Naive B cell (primary cell): ENCODE data around the gene TSEN54. TPM values are rescaled to one million over a fixed set of nuclear protein-coding genes. Genes with fewer than 3 reads are reported as not detected.
"Not testable (repeated sequence)": the region's sequence is repeated elsewhere in the genome, so short reads cannot be mapped to it uniquely, and the experiment has no call there.

Source experiments
- ATAC-seq, 2 donors: fragments of 150-1000 bp; cut with Tn5 transposase; 2 replicates each; pipeline ENCODE4 v1.10.0; 2021; ENCODE audit warnings: low read depth in 2 of 2, mild to moderate bottlenecking in 2 of 2, moderate library complexity in 2 of 2
- DNase-seq: peaks from one replicate; pipeline ENCODE4 v3.0.0; 2022
- H3K27ac Mint-ChIP-seq, 6 donors: one replicate each; pipeline ENCODE4 v1.8.0; 2020 to 2022; ENCODE audit warnings: mild to moderate bottlenecking in 6 of 6, mixed read lengths in 6 of 6, moderate library complexity in 5 of 6, inconsistent platforms in 2 of 6
- H3K27me3 Mint-ChIP-seq, 3 donors: one replicate each; pipeline ENCODE4 v1.8.0; 2021 to 2022; ENCODE audit warnings: mixed read lengths in 3 of 3, mild to moderate bottlenecking in 1 of 3
- H3K36me3 Mint-ChIP-seq, 2 donors: one replicate each; pipeline ENCODE4 v1.8.0; 2020 to 2022; ENCODE audit warnings: mixed read lengths in 2 of 2, inconsistent platforms in 1 of 2, mild to moderate bottlenecking in 1 of 2
- H3K4me1 Mint-ChIP-seq, 3 donors: one replicate each; pipeline ENCODE4 v1.8.0; 2020 to 2022; ENCODE audit warnings: mixed read lengths in 3 of 3, inconsistent platforms in 1 of 3, mild to moderate bottlenecking in 1 of 3, moderate library complexity in 1 of 3
- H3K4me3 Mint-ChIP-seq, 8 donors: one replicate each; pipeline ENCODE4 v1.8.0; 2020 to 2022; ENCODE audit warnings: mild to moderate bottlenecking in 8 of 8, mixed read lengths in 8 of 8, moderate library complexity in 8 of 8, inconsistent platforms in 2 of 8
- H3K9me3 Mint-ChIP-seq, 7 donors: one replicate each; pipeline ENCODE4 v1.8.0; 2020 to 2022; ENCODE audit warnings: mixed read lengths in 7 of 7, mild to moderate bottlenecking in 5 of 7, inconsistent platforms in 2 of 7, moderate library complexity in 1 of 7
- polyA plus RNA-seq, 6 donors: library from polyadenylated mRNA; unstranded; fragments of 300-500 nt; fragmentation: Illumina TruSeq; gene quantifications; one replicate each; pipeline ENCODE4 v1.2.3, GENCODE V29; 2021; ENCODE audit warnings: low read depth in 6 of 6

Gene TSEN54
- polyA plus RNA-seq, result 10 to 100 TPM; 18.3 to 42.3 (median 23.7) TPM

DNA sequence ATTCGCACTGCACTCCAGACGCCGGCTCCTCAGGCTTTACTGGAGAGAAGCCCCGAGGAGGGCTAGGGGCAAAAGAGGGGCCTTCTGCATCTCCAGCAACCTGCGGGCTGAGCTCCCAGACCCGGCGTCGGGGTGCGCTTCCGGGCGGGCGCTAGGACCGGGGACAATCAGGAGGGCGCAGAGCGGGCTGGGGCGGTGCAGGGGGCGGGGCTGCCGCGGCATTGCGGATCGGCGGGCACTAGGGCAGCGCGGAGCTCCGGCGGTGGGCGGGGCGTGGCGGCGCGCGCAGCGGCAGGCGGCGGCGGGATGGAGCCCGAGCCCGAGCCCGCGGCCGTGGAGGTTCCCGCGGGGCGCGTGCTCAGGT is at the start of gene TSEN54:
TSEN54 (plus strand) TSS at position 274 of the 364 bp plus-strand sequence; CDS start at position 307, 33 bp downstream.
- H3K27ac Mint-ChIP-seq, result peak within 1 kb of the TSS in 3 of 6 donors; percentile 24 to 79 (median 44)
- ATAC-seq, result peak; percentile 85 to 86

DNA sequence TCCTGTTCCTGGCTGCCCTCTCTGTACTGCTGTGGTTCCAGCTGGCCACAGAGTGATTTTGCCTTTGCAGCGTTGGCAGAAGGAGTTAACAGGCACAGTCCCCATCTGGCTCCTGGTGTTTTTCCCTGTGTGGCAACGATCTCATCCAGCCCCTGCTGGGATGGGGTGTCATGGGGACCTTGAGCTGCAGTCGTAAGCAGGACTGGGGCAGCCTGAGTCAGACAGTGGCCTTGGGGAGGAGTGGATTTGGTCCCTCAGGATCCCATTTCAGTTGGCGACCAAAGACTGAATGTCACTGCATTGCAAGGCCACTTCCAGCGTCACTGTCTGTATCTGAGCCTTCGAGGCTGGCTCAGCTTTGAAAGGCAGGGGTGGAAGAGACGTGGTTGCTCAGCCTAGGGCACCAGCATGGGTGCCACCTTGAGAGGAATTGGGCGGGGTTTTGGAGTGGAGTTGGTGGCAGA is 48.0 kb upstream of the TSEN54 start:
- ATAC-seq (no peak), DNase-seq (no peak)
- H3K4me1 Mint-ChIP-seq, result peaks cover 7 to 32% (median 29%) of the 10 kb centered on the region in 3 donors
- H3K27me3 Mint-ChIP-seq, result no peaks in the 10 kb centered on the region
- H3K27ac Mint-ChIP-seq, result no peak overlapping the region
- peaks cover 4 to 10% of the 10 kb centered on the region in 2 donors for H3K36me3 Mint-ChIP-seq
- H3K9me3 Mint-ChIP-seq, result no peaks in the 10 kb centered on the region
- no peak overlapping the region for H3K4me3 Mint-ChIP-seq

More for the DNA sequence above, at the start of gene TSEN54:
- Mint-ChIP-seq H3K36me3 (no peaks in the 10 kb centered on the region), H3K4me1 (peaks cover 15 to 21% (median 21%) of the 10 kb centered on the region in 3 donors), H3K4me3 (peak within 1 kb of the TSS; percentile 77 to 91 (median 85)), H3K27me3 (no peaks in the 10 kb centered on the region), H3K9me3 (no peaks in the 10 kb centered on the region)
- peak; percentile 90 for DNase-seq

DNA sequence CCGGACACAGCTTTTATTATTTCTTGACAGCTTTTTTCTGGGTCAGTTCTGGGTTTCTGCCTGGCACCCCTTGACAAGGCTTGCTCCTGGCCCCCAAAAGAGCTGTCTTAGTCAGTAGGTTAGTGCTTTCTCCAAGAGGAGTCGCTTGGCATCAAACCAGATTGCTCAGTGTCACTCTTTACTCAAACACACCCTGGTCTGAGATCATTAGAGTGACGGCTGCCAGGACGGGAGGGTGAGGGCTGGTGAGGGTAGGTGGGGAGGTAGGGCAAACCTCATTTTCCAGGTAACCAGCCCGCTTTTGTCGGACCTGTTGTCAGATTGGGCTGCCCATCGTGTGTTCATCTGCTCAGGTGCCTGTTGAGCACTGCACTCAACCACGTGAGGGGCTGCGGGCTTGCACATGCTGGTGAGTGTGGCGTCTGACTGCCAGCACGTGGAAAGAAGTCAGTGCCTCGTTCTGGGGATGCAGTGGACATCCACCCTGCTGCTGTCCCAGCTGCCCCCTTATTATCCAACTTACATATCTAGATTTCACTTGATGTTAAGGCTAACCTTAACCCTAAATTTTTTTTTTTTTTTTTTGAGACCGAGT is 47.5 kb upstream of the TSEN54 start:
- H3K4me1 Mint-ChIP-seq, result peaks cover 6 to 26% (median 24%) of the 10 kb centered on the region in 3 donors
- no peak for DNase-seq
- H3K27me3 Mint-ChIP-seq, result no peaks in the 10 kb centered on the region
- ATAC-seq, result no peak
- no peak overlapping the region for H3K27ac Mint-ChIP-seq
- H3K36me3 Mint-ChIP-seq, result peaks cover 4 to 10% of the 10 kb centered on the region in 2 donors
- H3K9me3 Mint-ChIP-seq, result no peaks in the 10 kb centered on the region
- H3K4me3 Mint-ChIP-seq, result no peak overlapping the region

DNA sequence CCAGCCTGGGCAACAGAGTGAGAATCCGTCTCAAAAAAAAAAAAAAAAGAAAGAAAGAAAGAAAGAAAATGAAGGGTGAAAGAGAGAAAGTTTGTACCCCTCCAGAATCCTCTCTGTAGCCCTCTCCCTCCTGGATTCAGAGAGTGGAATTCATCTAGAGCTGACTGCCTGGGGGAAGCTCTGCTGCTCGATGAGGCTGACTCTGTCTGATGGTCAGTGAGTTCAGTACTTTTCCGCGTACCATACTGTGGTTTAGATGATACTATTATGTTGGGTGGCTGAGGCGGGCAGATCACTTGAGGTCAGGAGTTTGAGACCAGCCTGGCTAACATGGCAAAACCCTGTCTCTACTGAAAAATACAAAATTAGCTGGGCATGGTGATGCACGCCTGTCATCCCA is 45.1 kb upstream of the TSEN54 start:
- no peak overlapping the region for H3K4me3 Mint-ChIP-seq
- no peak overlapping the region for H3K27ac Mint-ChIP-seq
- no peak for DNase-seq
- H3K9me3 Mint-ChIP-seq, result no peaks in the 10 kb centered on the region
- no peak for ATAC-seq
- H3K4me1 Mint-ChIP-seq, result peaks cover 0 to 13% (median 13%) of the 10 kb centered on the region in 3 donors
- peaks cover 4 to 12% of the 10 kb centered on the region in 2 donors for H3K36me3 Mint-ChIP-seq
- H3K27me3 Mint-ChIP-seq, result no peaks in the 10 kb centered on the region

DNA sequence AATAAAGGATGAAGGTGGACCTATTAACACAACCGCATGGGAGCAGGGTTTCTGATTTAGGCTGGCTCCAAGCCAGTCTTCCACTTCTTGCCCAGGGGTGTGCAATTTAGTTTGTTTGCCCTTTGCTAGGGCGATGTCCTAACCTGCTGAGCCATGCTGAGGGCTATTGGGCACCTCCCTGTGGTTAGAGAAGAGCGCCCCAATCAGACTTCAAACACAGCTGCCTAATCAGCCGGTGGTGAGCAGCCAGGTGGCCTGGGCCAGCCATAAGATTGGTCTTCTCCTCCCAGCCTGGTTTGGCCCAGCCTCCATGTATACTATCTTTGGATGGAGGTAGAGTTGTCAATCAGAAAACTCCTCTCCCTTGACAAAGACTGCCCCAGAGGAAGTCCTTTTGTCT is 44.2 kb upstream of the TSEN54 start:
- no peak for DNase-seq
- peak overlapping the region in 1 of 8 donors; percentile 44 for H3K4me3 Mint-ChIP-seq
- ATAC-seq, result no peak
- H3K27ac Mint-ChIP-seq, result peak overlapping the region in 1 of 6 donors; percentile 70
- no peaks in the 10 kb centered on the region for H3K9me3 Mint-ChIP-seq
- no peaks in the 10 kb centered on the region for H3K27me3 Mint-ChIP-seq
- peaks cover 3 to 16% (median 13%) of the 10 kb centered on the region in 3 donors for H3K4me1 Mint-ChIP-seq
- peaks cover 4 to 18% of the 10 kb centered on the region in 2 donors for H3K36me3 Mint-ChIP-seq

DNA sequence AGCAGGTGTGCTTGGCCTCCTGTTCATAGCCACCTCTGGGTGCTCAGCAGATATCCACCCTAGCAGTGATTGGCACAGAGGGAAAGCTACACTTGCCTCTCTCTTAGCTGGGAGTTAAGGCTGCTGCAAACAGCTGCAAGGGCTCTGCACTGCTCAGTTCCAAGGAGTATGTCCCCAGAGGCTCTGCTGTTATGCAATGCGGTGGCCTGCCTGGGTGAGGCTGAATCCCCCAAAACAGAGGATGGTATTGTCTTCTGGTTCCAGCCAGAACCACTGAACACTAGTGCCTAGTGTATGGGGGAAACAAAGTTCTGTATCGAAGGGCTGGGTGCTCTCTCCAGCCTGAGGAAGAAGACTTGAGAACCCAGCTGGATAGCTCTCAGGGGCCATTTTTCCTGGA is 43.1 kb upstream of the TSEN54 start:
- Mint-ChIP-seq H3K27me3 (no peaks in the 10 kb centered on the region), H3K36me3 (peaks cover 0 to 18% of the 10 kb centered on the region in 2 donors)
- ATAC-seq, result no peak

DNA sequence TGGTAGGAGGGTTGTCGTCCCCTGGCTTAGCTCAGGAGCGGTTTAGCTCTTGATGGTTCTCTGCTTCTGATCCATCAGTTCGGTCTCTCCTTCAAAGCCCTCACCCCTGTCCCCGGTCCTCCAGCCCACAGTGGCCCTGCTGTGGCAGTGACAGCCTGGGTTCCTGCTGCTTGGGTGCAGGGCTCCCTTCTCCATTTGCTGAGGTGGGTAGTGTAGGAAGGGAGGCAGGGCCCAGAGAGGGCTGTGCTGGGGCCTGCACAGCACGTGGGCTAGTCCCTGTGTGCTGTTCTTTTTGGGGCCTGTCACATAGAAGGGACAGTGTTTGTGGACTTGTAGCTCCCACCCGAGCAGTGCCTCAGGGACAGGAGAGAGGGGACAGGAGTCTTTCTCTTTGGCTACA is 41.6 kb upstream of the TSEN54 start:
- Mint-ChIP-seq H3K27ac (peak overlapping the region in 1 of 6 donors; percentile 15), H3K4me3 (no peak overlapping the region), H3K4me1 (peaks cover 3 to 10% (median 10%) of the 10 kb centered on the region in 3 donors), H3K36me3 (peaks cover 0 to 18% of the 10 kb centered on the region in 2 donors), H3K9me3 (no peaks in the 10 kb centered on the region), H3K27me3 (no peaks in the 10 kb centered on the region)
- ATAC-seq (no peak), DNase-seq (no peak)

More for the DNA sequence above, 43.1 kb upstream of the TSEN54 start:
- Mint-ChIP-seq H3K4me3 (no peak overlapping the region), H3K4me1 (peaks cover 3 to 10% (median 10%) of the 10 kb centered on the region in 3 donors), H3K9me3 (no peaks in the 10 kb centered on the region), H3K27ac (no peak overlapping the region)
- DNase-seq, result no peak

DNA sequence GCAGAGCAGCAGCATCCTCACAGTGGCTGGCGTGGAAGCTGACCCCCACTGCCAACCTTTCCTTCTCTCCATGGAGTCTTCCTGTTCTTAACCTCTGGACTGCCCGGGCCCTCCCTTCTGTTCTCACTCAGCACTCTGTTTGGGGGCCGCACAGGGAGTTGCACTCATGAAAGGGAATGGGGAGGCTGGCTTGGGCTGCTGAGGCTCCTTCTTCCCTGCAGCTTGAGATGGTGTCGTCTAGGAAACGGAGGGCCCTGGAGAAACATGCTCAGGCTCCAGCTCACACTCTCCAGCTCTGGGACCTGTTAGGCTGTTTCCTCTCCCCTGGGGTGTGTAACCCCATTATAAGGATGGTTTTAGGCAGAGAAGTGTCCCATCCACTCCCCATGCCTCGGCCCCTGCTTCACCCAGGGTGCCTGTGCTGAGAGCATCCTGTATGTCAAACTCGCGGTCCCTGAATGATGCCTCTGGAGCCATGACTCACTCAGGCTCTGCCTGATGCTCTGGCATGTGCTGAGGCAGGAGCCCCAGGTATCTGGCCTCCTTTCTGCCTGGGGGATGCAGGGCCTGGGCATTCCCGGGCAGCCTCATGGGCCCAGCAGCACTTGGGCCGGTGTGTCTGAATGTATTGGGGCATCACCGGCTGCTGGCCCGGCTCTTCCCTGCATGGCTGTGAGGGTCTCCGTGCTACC is 41.0 kb upstream of the TSEN54 start:
- ATAC-seq, result no peak
- Mint-ChIP-seq H3K4me1 (peaks cover 3 to 10% (median 10%) of the 10 kb centered on the region in 3 donors), H3K4me3 (no peak overlapping the region), H3K27me3 (no peaks in the 10 kb centered on the region), H3K27ac (peak overlapping the region in 2 of 6 donors; percentile 15 to 43), H3K36me3 (peaks cover 0 to 18% of the 10 kb centered on the region in 2 donors), H3K9me3 (no peaks in the 10 kb centered on the region)
- no peak for DNase-seq

DNA sequence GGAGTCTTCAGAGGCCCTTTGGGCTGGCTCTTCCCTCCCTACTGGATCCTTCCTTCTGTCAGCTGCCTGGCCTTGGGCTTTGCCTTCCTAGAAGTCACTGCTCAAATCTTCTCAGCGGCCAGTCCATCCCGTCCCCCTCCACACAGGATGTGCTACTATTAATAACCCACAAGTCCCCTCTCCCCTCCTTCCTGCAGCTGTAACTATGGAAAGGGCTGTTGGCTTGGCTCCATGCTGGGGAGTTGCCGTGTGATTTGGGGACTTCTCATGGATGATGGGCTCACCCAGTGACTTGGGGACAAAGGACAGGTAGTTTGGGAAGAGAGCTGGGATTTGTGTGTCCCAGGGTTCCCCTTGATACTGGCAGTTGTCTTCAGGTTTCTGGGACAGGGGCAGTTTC is 40.5 kb upstream of the TSEN54 start:
- Mint-ChIP-seq H3K9me3 (no peaks in the 10 kb centered on the region), H3K27ac (peak overlapping the region in 1 of 6 donors; percentile 43), H3K27me3 (no peaks in the 10 kb centered on the region), H3K4me1 (peaks cover 6 to 13% (median 12%) of the 10 kb centered on the region in 3 donors), H3K4me3 (no peak overlapping the region), H3K36me3 (peaks cover 0 to 18% of the 10 kb centered on the region in 2 donors)
- DNase-seq, result no peak
- ATAC-seq, result no peak

DNA sequence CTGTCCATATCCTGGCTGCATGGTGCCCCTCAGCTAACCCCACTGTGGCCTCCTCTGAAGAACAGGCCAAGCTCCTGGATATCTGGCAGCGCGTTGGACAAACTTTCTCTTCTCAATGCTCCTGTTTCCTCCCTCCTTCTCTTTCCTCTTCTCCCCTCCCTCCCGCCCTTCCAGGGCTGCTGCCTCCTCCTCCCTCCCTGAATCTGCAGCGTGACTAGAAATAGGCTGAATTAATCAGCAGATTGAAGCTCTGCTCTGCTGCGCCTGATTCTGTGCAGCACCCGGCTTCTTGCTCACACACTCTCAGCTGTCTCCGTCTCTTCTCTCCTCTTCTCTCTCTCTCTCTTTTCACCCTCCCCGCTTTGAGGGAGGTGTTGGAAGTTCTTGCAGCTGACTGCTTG is 40.1 kb upstream of the TSEN54 start:
- ATAC-seq, result no peak
- H3K4me3 Mint-ChIP-seq, result no peak overlapping the region

DNA sequence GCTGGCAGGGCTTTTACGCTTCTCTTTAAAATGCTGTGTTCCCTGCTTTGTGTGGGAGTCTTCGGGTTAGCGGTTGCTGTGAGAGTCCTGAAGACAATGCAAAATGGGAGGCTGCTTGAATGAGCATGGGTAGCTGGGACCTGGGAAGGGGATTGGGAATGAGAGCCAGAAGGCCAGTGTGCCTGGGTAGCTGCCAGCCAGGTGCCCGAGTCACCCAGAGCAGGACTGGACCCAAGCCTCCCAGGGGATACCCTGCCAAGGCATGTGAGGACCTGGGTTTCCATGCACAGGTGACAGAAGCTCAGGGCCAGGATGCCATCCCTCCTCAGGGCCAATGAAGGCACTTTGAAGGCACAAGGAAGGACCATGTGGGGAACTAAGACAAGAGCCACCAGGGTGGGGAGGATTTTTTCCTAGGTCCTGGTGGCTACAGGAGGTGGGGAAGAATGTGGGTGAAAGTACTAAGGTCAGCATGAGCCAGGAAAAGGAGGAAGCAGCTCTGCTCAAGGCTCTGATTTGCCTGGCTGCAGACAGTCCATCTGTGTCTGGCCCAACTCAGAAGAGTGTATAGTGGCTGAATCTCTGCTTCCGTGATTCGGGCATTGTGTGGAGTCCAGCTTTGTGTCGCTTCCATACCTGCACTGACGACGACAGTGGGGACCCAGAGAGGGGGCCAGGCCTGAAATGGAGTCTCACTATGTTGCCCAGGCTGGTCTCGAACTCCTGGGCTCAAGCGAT is 39.4 kb upstream of the TSEN54 start:
- H3K27ac Mint-ChIP-seq, result no peak overlapping the region
- peaks cover 0 to 18% of the 10 kb centered on the region in 2 donors for H3K36me3 Mint-ChIP-seq
- no peak overlapping the region for H3K4me3 Mint-ChIP-seq
- ATAC-seq (no peak), DNase-seq (no peak)
- no peaks in the 10 kb centered on the region for H3K9me3 Mint-ChIP-seq
- H3K27me3 Mint-ChIP-seq, result no peaks in the 10 kb centered on the region
- H3K4me1 Mint-ChIP-seq, result peaks cover 12 to 18% (median 16%) of the 10 kb centered on the region in 3 donors

More for the DNA sequence above, 40.1 kb upstream of the TSEN54 start:
- no peaks in the 10 kb centered on the region for H3K9me3 Mint-ChIP-seq
- no peak for DNase-seq
- peaks cover 10 to 17% (median 16%) of the 10 kb centered on the region in 3 donors for H3K4me1 Mint-ChIP-seq
- no peak overlapping the region for H3K27ac Mint-ChIP-seq
- H3K27me3 Mint-ChIP-seq, result no peaks in the 10 kb centered on the region
- H3K36me3 Mint-ChIP-seq, result peaks cover 0 to 18% of the 10 kb centered on the region in 2 donors

DNA sequence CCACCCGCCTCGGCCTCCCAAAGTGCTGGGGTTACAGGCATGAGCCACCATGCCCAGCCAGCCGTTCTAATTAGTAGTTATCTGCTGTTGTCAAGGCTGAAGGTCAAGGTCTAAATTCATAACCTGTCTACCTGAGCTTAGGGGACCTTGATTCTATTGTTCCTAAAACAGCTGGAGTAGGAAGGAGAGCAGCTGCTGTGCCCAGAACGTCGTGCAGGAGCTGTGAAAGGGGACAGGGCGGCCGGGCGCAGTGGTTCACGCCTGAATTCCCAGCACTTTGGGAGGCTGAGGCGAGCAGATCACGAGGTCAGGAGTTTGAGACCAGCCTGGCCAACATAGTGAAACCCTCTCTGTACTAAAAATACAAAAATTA is 38.9 kb upstream of the TSEN54 start:
- peaks cover 0 to 15% of the 10 kb centered on the region in 2 donors for H3K36me3 Mint-ChIP-seq
- DNase-seq, H3K27ac Mint-ChIP-seq, ATAC-seq, H3K27me3 Mint-ChIP-seq, H3K9me3 Mint-ChIP-seq: not testable (repeated sequence)
- peak overlapping the region in 1 of 8 donors; percentile 22 for H3K4me3 Mint-ChIP-seq
- peaks cover 12 to 18% (median 16%) of the 10 kb centered on the region in 3 donors for H3K4me1 Mint-ChIP-seq

DNA sequence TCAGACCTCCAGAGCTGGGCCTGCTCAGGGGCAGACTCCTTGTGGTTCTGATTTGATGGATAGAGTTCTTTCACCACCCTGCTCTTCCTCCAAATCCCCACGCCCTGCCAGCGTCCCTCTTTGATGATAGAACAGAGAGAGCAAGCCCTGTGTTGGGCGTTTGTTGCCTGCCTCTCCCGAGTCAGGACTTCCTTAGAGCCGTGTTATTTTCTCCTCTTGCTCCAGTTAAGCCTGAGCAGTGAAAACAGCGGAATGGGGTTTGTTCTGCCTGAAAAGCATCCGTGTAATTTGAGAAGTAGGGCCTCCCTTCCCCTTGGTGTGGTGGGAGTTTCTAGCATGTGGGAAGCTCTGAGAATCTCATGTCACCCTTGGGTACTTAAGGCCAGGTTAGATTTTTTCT is 37.8 kb upstream of the TSEN54 start:
- DNase-seq (no peak), ATAC-seq (no peak)
- Mint-ChIP-seq H3K4me3 (no peak overlapping the region), H3K36me3 (peaks cover 0 to 8% of the 10 kb centered on the region in 2 donors), H3K27me3 (no peaks in the 10 kb centered on the region), H3K4me1 (peaks cover 14 to 24% (median 18%) of the 10 kb centered on the region in 3 donors), H3K27ac (no peak overlapping the region), H3K9me3 (no peaks in the 10 kb centered on the region)
